ENCODE results near the gene NEK1.
A peak's percentile ranks its signal among the peaks of the same experiment; 100 is the strongest.

NEK1 gene, protein sequence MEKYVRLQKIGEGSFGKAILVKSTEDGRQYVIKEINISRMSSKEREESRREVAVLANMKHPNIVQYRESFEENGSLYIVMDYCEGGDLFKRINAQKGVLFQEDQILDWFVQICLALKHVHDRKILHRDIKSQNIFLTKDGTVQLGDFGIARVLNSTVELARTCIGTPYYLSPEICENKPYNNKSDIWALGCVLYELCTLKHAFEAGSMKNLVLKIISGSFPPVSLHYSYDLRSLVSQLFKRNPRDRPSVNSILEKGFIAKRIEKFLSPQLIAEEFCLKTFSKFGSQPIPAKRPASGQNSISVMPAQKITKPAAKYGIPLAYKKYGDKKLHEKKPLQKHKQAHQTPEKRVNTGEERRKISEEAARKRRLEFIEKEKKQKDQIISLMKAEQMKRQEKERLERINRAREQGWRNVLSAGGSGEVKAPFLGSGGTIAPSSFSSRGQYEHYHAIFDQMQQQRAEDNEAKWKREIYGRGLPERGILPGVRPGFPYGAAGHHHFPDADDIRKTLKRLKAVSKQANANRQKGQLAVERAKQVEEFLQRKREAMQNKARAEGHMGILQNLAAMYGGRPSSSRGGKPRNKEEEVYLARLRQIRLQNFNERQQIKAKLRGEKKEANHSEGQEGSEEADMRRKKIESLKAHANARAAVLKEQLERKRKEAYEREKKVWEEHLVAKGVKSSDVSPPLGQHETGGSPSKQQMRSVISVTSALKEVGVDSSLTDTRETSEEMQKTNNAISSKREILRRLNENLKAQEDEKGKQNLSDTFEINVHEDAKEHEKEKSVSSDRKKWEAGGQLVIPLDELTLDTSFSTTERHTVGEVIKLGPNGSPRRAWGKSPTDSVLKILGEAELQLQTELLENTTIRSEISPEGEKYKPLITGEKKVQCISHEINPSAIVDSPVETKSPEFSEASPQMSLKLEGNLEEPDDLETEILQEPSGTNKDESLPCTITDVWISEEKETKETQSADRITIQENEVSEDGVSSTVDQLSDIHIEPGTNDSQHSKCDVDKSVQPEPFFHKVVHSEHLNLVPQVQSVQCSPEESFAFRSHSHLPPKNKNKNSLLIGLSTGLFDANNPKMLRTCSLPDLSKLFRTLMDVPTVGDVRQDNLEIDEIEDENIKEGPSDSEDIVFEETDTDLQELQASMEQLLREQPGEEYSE (N-terminal part only)

DNA sequence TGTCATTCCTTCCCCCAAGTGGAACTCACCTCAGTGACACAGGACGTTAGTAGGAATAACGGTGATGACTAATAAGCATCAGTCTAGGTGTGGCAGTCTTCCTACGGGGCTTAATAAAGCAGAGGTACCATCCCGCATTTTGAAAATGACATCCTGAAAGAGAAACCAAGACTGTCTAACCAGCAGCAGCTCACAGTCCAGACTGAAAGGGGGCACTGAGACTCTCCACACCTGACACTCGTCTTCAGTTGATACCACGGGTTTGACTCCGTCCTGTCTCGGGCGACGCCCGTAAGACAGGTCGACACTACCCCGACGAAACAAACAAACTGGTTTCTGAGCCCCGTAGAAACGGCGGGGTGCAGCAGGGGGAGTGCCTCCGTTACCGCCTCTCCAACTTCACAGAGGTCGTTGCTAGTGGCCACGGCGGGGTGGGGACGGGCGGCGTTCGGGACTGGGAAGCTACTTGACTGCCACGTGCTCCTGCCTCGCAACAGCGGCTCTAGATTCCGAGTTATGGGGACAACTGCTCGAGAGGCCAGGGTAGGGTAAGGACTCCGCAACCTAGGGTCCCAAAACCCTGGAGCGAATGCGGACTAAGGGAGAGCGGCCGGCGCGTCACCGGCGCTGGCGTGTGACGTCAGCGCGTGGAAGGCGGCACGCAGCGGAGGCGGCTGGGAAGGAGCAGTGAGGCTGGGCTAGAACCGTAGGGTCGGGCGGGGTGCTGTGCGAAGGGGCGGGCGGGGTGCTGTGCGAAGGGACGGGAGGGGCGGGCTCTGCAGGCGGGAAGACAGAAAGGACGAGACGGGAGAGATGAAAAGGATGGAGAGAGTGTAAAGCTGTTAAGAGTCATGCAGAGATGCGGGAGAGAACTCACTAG lies at the start of gene NEK1:
NEK1 (minus strand) TSS at position 593 of the 880 bp plus-strand sequence. CDS start 9,953 bp downstream, outside the sequence.
- peak; percentile 82 to 83 for DNase-seq

DNA sequence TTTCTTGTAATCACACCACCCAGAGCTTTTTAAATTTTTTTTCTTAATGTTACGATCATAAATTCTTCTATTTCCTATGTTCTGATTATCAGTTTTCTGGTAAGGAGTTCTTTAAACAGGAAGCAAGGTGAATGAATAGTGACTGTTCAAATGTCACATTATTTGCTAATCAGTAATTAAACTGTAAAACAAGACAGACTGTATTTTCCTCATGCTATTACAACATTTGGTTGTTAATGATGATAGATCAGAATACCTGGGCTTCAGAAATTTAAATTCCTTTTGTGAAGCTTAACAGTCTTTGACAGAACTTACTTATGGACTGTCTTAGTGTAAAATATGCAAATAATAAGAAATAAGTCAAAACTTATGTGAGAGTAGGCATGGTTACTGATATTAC lies 49.4 kb upstream of the NEK1 start:
- DNase-seq: no peak

DNA sequence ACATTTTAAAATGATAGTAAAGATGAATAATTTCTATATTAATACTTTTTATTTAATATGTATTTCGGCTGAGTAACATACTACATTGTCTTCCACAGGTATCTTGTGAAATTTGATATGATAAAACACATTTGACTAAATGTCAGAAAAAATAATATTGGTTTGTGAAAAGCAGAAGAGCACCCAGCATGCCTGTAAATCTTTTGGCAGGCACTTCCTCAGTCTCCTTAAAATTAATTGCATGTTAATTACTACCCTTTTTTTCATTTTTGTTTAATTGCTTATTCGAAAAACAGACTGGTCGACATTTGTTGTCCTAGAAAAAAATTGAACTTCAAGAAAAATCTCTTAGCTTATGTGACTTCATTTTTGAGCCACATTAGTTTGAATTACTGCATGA lies 48.5 kb upstream of the NEK1 start:
- DNase-seq: no peak

DNA sequence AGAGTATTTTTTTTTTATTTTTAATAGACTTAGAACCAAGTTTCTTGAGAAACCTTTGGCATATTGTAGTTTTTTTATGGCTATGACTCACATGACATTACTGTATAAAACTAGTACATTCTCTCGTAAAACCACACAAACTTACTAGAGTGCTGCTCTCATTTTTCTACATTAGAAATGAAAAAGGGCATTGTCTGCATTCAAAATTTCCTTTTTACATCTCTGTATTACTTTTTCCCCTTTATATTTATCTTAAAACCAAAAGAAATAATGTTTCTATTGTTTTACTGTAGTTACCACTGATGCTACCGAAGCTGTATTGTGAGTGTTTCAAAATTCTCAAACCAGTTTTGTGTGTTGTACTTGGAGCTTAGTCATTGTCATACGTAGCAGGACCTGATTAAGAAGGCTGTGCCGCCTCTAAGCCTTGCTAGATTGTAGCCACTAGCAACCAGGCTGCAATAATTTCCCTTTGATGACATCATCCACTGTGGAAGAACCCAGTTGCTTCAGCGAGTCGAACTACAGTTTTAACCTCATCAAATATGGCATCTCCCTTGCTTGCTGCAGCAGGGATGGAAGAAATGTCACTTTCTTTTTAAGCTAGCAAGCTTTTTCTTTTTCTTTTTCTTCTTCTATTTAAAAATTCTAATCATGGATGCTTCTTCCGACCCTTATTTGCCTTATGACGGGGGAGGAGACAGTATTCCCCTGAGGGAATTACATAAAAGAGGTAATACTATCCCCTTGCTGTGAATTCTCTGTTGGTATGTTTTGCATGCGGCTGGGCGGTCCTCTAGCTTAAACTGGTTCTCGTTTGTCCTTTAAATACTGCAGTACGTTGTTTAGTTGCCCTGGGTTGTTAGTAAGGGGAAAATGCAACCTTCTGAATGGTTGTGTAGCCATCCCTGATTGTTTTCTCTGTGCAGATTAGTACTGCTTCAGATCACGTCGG lies 47.6 kb upstream of the NEK1 start:
- peak; percentile 36 to 38 for DNase-seq

DNA sequence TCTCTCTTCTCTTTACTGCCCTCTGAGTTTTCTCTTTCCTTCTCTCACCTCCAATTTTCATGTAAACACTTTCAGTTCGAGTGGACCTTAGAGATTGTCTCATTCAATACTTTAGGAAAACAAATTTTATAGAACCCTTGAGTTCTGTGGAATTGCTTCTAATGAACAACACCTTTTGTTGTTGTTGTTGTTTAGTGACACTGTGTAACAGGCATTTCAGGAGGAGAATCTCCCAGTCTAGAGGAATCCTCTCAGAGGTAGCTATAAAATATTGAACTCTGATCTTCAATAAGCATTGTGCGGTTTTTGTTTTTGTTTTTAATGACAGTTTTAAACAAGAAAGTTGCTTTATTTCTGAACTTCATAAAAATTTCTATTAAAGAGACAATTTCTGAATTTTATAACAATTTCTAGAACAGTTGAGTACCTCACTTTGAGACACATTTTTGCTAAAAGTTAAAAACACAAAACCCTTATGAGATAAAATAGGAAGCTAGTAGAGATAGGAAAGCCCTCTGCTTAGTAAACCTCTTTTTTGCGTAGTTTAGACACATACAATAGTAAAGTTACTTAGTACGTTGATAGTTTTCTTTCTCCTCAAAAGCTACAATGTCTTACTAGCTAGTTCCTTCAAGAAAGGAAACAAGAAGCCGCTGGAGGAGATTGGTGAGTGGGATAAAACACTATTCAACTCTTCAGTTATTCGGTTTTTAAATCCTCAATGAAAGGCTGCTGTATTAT lies 46.8 kb upstream of the NEK1 start:
- no peak for DNase-seq

DNA sequence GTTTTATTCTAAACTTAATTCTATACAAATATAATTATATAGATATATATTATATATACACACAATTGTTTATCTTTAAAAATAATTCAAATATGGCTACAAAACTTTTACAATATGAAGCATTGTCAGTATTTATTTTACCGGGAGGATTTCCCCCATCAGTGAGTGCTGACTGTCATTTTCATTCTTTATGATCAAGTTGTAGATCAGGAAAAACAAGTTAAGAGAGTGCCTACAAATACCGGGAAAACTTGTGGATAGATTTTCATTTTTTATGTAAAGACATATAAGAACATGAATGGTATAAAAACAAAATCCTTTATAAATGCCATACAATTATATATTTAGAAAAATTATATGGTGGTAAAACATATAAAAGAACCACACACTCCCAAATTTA lies 45.8 kb upstream of the NEK1 start:
- no peak for DNase-seq

DNA sequence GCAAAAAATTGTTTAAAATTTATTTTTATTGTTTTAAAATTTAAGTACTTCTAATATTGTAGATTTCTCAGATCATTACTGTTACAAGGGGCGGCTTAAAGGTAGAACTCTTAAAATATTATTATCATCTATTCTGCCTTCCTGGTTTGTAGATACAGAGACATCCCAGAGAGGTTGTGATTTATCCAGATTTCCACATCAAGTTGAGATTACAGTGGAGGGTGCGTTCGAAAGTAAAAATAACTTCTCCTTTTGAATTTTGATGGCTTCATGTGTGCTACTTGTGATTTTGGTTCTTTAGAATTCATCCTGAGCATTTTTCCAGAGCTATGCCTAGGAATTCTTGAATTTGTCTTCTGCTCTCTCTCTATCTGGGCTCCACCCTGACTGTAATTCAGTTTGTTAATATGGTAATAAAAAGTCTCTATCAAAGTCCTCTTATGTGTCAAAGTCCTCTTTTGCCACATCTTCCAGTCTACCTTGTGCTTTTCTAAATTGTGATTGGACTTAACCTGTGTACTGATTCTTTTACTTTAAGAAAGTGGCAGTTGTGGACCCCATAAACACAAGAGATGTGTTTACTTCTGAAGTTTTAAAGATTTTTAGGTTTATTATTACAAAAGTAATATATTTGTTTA lies 45.2 kb upstream of the NEK1 start:
- DNase-seq: no peak

DNA sequence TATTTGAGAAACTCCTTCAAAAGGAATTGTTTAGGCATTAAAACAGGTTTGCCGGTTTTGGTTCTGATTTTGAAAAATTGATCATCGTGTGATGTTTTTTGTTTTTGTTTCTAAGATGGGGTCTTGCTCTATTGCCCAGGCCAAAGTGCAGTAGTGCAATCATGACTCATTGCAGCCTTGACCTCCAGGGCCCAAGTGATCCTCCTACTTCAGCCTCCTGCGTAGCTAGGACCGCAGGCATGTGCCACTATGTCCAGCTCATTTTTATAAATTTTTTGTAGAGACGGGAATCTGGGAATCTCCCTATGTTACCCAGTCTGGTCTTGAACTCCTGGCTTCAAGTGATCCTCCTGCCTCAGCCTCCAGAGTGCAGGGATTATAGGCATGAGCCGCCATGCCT lies 43.0 kb upstream of the NEK1 start:
- DNase-seq: no peak

DNA sequence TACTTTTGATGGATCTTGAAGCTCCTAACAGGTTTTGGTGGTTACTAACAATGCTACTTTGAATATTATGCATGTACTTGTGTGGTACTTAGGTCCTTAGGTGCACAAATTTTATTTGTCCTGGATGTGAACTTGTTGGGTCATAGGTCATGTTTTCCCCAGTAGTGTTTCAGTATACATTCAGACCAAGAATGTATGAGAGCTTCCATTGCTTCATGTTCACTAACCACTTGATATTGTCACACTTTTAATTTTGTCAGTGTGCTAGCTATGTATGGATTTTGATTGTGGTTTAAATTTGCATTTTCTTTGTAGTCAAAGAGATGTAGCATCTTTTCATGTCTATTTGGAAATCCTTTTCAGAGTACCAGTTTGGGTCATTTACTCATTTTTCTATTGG lies 40.2 kb upstream of the NEK1 start:
- no peak for DNase-seq

DNA sequence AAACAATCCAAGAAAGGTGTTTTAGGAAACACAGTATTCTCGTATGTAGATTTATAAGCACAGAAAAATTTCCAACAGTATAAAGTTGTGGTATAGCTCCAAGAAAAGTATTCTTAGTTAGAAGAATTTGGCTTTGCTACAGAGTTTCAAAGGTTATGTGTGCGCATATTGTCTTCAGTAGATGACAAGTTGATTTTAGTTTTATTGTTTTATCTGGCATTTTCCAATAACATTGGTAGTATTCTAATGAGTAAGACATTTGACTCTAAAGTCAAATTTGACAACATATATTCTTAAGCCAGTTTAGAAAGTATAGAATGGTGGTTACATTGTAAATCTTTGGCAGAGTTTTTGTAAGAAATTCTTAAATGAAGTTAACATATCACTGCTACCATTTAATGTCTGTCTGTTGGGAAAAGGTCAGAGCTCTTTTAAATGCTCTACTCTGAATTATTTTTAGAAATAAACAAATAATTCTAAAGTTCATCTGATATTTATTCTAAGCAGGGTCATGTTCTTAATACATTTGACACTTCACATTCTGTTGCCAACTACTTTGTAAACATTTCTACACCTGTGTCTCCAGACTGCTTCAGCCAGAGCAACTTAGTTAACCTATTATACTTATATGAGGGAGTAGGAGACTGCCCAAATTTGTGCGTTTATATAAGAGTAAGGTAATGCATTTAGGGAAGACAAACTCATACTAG lies 38.0 kb upstream of the NEK1 start:
- DNase-seq: no peak

DNA sequence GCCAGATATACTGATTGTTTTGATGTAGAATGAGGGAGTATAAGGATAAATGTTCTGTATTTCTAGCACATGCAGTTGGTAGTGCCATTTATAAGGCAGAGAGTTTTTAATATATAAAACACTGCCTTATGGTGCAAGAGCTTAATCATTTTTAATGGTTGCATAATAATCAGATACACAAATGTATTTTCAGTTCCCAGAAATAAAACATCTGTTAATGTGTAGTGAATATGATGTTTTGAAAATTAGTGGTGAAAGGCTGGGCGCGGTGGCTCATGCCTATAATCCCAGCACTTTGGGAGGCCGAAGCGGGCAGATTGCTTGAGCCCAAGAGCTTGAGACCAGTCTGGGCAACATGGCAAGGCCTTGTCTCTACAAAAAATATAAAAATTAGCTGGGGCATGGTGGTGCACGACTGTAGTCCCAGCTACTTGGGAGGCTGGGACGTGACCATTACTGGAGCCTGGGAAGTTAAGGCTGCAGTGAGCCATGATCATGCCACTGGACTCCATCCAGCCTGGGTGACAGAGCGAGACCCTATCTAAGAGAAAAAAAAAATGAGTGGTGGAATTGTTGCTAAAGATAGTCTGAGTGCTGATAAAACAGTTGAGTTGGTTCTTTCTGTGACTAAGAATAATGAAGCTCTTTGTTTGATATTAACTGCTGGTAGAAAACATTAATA lies 37.3 kb upstream of the NEK1 start:
- DNase-seq: no peak

DNA sequence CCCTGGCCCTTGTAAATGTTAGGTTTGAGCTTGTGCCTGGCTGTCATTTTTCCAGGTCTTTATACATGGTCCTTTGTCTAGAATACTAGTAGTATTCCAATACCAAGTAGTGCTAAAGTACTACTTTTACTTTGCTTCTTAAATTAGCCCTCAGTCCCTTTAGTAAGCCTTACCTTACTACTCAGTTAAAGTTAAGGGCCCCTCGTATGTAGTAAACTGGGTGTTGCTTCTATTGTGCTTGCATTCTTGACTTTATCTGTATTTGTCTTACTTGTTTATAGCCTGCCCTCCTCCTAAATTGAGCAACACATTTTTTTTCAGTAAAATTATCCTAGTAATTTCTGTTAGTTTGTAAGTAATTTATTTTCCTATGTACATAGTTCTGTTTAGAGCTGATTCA lies 33.2 kb upstream of the NEK1 start:
- DNase-seq: no peak

DNA sequence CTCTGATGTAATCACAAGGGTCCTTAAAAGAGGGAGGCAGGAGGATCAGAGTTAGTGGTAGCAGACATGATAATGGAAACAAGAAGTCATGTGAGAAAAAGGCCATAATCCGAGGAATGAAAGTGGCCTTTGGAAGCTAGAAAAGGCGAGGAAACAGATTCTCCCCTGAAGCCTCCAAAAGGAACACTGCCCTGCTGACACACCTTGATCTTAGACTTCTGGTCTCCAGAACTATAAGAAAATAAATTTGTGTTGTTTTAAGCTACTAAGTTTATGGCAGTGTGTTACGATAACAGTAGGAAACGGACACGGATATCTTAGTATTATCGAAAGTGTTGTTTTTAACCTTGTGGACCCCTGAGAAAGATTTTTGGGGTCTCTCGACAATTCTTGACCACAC lies 32.4 kb upstream of the NEK1 start:
- no peak for DNase-seq

DNA sequence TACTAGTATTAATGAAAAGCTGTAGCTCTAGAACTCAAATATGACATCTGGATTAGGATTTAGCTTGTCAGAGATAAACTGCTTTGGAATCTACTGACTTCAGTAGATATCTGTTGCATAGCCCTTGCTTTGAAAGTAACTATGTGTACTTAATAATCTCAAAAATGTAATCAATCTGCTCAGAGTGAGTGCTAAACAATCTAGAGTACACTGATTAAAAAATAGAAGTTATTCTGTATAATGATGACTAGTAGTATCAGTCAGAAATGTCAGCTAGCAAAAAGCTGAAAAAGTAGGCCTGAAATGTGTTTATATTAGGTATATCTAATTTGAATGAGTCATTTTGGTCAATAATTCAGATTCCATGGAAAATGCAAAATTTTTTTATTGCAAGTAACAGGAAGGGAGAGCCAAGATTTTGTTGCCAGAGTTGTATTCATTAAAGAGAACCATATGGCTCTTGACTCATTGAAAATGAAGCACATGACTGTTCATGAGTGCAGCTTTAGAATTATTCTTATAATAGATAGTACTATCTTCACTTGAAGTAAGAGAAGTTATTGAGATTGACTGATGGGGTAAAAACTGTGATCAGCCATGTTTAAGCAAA lies 28.0 kb upstream of the NEK1 start:
- DNase-seq: no peak

DNA sequence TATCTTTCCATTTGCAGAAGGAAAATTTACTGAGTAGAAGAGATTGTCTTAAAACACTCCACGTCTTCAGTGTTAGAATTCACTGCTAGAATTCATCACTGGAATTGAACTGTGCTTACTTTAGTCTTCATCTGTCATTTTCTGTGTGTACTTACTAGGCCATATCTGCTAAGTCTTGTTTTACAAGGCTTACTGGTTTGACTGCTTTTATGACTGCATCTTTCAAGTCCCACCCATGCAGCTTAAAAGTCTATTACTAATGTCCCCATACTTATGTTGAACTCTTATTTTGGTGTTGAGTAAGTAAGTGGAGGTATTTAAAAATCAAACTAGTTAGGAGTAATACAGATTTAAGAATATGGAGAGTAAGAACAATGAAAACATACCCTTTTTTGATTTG lies 22.6 kb upstream of the NEK1 start:
- DNase-seq: no peak

DNA sequence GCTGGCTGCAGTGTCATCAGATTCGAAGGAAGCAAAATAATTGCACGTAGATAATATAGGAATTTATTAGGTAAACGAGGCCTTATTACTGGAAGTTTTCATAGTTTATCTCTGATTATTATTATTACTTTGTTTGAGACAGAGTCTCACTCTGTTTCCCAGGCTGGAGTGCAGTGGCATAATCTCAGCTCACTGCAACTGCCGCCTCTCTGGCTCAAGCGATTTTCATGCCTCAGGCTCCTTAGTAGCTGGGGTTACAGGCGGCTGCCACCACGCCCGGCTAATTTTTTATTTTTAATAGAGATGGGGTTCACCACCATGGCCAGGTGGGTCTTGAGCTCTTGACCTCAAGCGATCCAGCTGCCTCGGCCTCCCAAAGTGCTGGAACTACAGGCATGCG lies 20.5 kb upstream of the NEK1 start:
- no peak for DNase-seq

DNA sequence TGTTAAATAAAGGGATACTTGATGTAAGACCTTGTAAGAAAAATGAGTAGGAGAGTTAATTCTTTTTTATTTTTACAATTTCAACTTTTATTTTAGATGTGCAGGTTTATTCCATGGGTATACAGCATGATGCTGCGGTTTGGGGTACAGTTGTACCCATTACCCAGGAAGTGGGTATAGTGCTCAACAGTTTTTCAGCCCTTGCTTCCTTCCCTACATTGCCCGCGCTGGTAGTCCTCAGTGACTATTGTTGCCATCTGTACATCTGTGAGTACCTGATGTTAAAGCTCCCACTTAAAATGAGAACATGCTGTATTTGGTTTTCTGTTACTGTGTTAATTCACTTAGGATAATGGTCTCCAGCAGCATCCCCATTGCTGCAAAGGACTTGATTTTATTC lies 17.7 kb upstream of the NEK1 start:
- DNase-seq: no peak

DNA sequence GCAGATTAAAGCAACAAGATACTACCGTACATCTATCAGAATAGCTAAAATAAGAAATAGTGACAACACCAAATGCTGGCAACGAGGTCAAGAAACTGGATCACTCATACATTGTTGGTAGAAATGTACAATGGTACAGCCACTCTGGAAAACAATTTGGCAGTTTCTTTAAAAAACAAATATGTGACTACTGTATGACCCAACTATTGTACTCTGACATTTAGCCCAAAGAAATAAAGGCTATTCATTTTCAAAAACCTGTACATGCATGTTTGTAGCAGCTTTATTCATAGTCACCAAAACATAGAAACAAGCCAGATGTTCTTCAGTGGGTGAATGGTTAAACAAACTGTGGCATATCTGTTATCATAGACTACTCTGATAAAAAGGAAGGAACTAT lies 16.2 kb upstream of the NEK1 start:
- no peak for DNase-seq

Data from stimulated activated CD4-positive, alpha-beta T cell treated with anti-CD3 and anti-CD28 coated beads, Interleukin-2, amount 100 ng/mL, for 48 hours (primary cell).